ENCODE data around the gene ARHGEF40.

ARHGEF40 gene

GRCh38 chr14:21096978-21097635 lies 27.0 kb downstream of the ARHGEF40 start:
- DNase-seq (ENCODE audit: low read depth in 1 of 2, low spot score in 1 of 2) = no peak

DNA sequence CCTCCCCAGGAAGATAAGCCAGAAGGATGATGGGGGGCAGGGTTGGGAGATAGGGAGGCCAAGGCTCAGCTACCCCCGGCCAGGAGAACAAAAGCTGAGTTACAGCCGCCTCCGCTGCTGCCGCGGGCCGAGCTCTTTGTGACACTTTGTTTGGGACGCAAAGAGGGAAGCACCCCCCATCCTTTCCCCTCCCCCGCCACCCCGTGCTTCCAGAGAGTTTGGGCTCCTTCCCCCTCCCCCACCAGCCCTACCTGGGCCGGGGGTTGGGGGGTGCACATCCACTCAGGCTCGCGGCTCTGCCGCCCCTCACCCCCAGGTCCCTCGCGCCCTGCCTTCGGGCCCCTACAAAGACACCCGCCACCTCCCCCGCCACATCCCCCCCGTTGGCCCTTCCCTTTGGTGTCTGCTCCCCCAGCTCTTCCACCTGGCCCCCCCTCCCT lies 27.6 kb downstream of the ARHGEF40 start:
- no peak for DNase-seq (ENCODE audit: low read depth in 1 of 2, low spot score in 1 of 2)

DNA sequence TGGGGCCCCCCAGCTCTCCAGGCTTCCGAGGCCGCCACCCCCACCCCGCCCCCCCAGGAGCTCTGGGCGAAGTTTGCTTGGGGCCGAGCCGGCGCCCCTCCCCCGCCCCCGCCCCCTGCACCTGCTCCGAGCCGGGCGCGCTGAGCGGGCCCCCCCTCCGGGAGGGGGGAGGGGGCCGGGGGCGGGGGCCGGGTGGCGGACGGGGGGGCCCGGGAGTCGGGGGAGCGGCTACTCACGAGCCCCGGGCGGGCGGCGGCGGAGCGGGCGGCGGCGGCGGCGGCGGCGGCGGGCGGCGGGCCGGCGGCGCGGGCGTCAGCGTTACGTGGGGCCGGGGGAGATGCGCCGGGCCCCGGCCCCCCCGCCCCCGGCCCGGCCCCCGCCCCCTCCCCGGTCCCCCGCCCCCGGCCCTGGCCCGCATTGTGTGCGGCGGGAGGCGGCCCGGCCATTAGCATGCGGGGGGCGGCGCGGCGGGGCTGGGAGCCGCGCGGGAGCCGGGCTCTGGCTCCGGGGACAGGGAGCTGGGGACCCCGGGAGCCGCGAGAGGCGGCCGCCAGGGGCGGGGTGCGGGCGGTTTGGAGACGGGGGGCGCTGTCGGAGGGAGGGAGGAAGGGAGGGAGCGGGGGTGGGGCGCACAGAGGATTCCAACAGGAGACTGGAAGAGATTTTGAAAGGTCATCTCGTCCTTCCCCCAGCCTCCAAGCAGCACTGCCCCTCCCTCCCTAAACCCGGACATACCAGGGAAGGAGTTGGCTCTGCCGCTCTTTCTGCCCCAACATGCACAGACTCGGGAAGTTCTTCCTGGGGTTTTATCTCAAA lies 28.2 kb downstream of the ARHGEF40 start, which contains the start of gene ZNF219:
Gene ZNF219 (minus strand): TSS at position 580 of the 816 bp plus-strand sequence. CDS start 5,064 bp downstream, outside the sequence.
- DNase-seq (ENCODE audit: low read depth in 1 of 2, low spot score in 1 of 2) = peak in 1 of 2 donors; percentile 14

DNA sequence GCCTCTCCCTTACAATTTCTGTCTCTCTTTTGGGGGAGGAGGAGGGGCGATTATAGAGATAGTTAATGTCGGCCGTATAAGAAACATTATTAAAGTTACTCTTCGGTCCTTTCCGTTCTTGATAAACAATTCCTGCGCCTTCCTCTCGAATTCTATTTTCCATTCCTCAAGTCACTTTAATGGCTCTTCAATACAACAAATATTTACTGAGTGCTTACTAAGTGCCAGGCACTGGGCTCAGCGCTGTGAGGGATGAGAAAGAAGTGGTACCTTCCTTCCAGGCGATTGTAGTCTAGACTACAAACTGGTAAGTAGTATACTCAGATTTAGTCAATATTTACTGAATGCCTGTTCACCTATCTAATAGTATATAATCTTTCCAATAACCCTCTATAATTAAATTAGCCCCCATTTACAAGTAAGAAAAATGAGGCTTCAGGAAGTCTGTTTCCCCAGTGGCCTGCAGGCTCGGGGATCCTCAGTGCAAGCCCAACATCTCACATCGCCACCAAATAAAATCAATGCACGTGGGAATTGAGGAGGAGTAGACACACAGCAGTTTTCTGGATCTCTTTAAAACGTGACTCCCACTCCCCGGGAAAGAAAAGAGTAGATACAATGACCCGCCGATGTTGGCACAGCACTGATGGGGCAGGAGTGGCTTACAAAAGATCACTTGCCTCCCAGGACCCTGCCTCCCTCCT lies 28.9 kb downstream of the ARHGEF40 start:
- no peak for DNase-seq (ENCODE audit: low read depth in 1 of 2, low spot score in 1 of 2)

- DNase-seq (ENCODE audit: low read depth in 1 of 2, low spot score in 1 of 2) = no peak
Measured at GRCh38 chr14:21099596-21099985, 29.5 kb downstream of the ARHGEF40 start.

DNA sequence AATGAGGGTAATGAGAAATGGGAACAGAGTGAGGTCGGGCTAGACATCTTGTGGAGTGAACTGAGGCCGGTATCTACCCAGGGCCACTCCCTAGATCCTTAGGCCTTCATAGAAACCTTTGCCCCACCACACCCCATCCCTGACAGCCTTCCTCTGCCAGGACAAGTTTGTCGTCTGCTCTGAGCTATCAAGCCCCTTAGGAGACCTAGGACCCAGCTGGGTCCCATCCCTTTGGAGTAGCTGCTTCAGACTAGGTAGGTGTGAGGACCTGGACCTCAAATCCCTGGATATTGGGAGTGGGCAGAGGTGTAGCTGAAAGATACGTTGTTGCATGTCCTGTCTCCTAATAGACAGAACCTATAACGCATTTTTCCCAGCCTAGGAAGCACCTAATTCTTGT lies 30.8 kb downstream of the ARHGEF40 start, which contains the start of gene TMEM253:
Gene TMEM253 (plus strand): TSS at position 136 of the 400 bp plus-strand sequence. CDS start 278 bp downstream, outside the sequence.
- DNase-seq (ENCODE audit: low read depth in 1 of 2, low spot score in 1 of 2) = no peak

- no peak for DNase-seq (ENCODE audit: low read depth in 1 of 2, low spot score in 1 of 2)
Measured at GRCh38 chr14:21101802-21102413, 31.8 kb downstream of the ARHGEF40 start.

DNA sequence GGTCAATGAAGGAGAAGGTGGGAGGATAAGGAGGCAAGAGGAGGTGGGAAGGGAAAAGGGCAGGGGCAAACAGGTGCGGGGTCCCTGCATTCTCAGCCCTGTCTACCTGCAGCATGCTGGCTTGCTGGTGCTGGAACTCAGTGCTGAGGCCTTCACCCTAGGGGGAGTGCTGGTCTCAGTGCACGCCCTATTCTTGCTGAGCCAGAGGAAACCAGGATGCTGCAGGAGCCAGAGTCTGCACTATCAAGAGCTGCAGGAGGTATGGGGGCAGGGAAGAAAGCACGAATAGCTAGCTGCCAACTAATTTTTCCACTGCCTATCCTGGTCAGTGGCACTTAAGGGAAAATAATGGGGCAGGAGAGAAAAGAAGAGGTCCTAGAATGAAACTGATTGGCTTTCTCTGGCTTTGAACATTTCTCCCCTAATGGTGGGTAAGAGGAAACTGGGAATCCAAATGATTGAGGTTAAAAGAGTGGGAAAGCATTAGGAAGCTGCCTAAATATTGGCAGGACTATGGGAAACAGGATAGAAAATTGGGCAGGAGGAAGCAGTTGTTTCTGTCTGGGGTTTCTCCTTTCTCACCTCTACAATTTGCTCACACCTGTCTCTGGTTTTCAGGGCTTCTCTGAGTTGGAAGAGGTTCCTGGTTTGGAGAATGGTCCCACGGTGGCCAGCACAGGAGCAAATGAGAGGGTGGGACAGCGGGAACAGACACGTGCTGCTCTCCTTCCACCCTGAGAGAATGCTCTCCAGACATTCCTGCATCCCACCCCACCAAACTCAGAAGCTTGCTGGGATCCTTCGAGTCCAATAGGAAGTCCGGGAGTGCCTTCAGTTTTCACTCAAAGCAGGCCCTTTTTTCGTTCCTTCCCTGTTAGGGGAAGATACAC lies 32.7 kb downstream of the ARHGEF40 start:
- no peak for DNase-seq (ENCODE audit: low read depth in 1 of 2, low spot score in 1 of 2)

DNA sequence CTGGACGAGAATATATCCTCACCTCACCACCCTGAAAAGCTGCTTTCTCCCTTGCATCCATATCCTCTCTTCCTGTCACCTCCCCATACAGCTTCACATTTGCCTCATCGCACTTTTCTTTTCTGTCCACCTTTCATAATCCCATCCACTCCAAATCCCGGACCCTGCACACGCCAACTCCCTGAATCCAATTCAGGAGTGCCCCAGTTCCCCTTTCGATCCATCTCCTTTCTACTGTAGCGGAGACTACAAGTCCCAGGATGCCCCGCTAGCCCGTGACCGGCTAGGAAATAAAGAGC lies 33.3 kb downstream of the ARHGEF40 start:
- no peak for DNase-seq (ENCODE audit: low read depth in 1 of 2, low spot score in 1 of 2)

DNA sequence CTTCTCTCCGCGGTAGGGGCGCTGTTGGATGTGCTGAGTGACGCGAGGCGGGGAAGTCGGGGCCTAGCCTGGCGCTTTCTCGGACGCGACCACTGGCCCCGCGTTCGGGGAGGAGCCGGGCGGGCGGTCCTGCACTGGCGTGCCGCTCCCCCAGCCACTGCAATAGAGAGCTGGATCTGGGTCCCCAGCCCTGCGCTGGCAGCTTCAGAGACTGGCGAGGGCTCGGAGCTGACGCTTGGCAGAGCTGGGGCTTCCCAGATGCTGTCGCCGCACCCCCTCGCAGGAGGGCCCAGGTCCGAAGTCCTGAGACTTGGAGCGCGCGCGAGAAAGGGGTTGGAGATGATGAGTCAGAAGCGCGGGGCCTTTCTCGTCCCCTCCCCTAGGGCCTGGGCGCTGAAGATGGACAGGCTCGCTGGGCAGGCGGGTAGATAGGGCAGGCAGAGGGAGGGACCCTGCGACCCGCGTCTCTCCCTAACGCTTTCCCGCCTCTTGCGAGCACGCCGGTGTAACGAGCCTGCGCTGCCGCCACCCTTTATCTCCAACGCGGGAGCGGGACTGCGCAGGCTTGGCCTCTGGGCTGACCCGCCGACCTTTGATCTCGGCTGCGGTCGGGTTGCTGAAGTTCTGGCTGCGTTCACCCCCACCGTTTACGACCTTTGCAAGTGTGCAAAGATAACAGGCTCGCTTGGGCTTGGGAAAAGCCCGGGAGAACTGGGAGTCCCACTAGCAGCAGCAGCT lies 33.8 kb downstream of the ARHGEF40 start:
- peak; percentile 85 to 86 for DNase-seq (ENCODE audit: low read depth in 1 of 2, low spot score in 1 of 2)

DNA sequence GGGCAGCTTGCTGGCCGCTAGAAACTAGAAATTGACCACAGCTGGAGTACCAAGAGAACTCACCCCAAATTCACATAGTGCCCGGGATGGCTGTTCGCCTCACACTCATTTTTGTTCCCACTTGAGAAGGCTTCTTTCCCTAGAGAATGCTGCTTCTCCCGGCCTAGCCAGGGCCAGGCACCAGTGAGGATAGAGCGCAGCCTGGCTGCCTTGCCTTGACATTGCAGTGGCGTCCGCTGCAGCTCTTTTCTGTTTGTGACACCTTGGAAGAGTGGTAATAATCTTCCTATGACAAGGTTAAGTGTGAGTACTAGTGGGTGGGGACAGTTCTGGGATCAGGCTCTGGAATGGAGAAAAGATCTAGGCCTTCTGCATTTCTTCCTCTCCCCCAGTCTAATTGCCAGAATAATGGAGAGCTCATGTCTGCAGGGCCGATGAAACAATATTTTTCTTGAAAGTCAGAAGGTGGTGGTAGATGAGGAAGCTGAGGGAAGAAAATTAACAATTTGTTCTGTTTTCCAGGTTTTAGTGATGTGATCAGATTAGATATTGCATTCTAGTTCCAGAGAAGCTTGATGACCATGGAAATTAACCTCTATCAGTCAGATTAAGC lies 34.5 kb downstream of the ARHGEF40 start:
- DNase-seq (ENCODE audit: low read depth in 1 of 2, low spot score in 1 of 2) = peak; percentile 34 to 46

GRCh38 chr14:21105095-21105494 lies 35.0 kb downstream of the ARHGEF40 start:
- no peak for DNase-seq (ENCODE audit: low read depth in 1 of 2, low spot score in 1 of 2)

DNA sequence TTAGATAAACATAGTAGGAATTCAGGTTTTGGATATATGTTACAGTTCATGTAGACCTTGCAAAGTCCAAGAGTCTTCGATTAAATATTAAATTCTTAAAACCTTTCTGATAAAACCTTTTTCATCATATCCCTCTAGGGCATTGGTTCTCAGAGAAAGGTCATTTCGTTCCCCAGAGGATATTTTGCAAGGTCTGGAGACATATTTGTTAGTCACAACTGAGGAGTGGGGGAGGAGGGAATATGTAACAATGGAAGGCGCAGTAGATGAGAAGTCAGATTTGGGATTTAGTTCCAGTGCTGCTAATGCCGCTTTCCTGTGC lies 36.0 kb downstream of the ARHGEF40 start:
- DNase-seq (ENCODE audit: low read depth in 1 of 2, low spot score in 1 of 2) = no peak

DNA sequence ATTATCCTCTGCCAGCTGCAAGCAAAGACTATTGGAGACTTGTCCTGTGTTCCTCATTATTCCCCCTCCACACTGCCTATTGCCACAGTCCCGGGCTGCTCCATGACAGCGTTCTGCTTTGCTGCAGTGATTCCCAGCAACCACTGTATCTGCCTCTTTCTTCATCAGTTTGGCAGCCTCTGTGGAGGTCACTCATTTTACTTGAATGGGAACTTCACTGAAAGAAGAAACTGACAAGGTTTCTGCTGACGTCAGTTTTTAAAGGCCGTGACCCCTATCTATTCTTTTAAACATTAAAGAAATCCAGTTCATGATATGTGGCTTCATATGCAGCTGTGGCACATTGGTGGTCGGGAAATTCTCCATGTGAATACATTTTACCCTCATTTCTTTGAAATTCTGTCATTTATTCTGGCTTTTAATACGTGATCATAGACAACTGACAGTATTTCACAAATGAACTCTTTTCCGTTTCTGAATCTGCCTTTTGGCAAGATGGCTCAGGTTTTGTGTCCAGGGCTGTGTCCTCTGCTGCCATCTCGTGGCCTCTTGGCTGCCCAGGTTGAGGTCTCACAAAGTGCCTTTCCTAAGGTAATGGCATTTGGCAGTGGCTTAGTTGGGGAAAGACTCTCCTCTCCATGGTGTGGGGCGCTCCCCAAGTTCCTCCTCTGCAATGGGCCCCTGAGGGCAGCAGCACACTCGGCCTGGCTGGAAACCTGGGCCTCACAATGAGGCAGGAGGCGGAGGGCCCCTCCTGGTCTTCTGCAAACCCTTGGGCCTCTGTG lies 36.6 kb downstream of the ARHGEF40 start:
- DNase-seq (ENCODE audit: low read depth in 1 of 2, low spot score in 1 of 2) = peak; percentile 50 to 65

DNA sequence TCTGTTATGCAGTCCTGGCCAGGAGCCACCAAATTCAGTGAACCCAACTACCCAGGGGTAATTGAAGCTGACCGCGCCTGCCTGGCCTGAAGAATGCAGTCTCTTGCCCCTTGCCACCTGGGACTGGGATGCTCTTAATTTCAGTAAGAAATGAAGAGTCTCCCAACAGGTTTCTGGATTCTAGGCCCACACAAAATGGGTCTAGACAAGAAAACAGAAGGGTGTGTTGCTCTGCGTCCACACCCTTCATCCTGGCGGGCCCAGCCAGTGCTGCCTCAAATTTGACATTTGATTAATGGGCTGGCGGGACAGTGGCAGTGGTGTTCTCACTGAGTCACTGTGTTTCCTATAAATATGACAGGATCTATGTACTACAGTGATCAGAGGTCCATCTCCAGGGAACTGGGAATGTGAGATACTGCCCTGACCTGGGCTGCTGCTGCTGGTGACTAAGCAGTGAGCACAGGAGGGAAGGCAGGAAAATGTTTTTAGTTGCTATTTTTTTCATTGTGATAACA lies 37.2 kb downstream of the ARHGEF40 start:
- DNase-seq (ENCODE audit: low read depth in 1 of 2, low spot score in 1 of 2) = no peak

GRCh38 chr14:21108791-21109190 lies 38.7 kb downstream of the ARHGEF40 start:
- DNase-seq (ENCODE audit: low read depth in 1 of 2, low spot score in 1 of 2) = no peak

GRCh38 chr14:21109377-21110138 lies 39.5 kb downstream of the ARHGEF40 start:
- DNase-seq (ENCODE audit: low read depth in 1 of 2, low spot score in 1 of 2) = no peak

- no peak for DNase-seq (ENCODE audit: low read depth in 1 of 2, low spot score in 1 of 2)
Measured at GRCh38 chr14:21112255-21112654, 42.2 kb downstream of the ARHGEF40 start.

Measured in stimulated activated CD4-positive, alpha-beta T cell treated with anti-CD3 and anti-CD28 coated beads, Interleukin-15, amount 100 ng/mL, for 1 hour (primary cell).